H1 (cell line): ENCODE data around the gene FCER2. TPM values are rescaled to one million over a fixed set of nuclear protein-coding genes. Genes with fewer than 3 reads are reported as not detected.

Source experiments
- CHD1 ChIP-seq: IDR thresholded peaks from 2 replicates; pipeline ENCODE4 v1.6.1; 2012; ENCODE audit warnings: low read depth, low read length, improper control_type of control experiment
- KDM1A ChIP-seq: fragments of 200-600, 300-600 bp; sonication (generic); IDR thresholded peaks from 2 replicates; pipeline ENCODE4 v1.7.1; 2016; ENCODE audit warnings: mild to moderate bottlenecking, low read length, borderline replicate concordance
- MAX ChIP-seq: IDR thresholded peaks from 2 replicates; pipeline ENCODE4 v1.6.1; 2012; ENCODE audit warnings: inconsistent platforms
- SAP30 ChIP-seq: fragments of 300-600 bp; sonication (generic); IDR thresholded peaks from 2 replicates; pipeline ENCODE4 v1.7.1; 2012; ENCODE audit warnings: low read length, moderate library complexity, mild to moderate bottlenecking, inconsistent platforms; ENCODE audit not compliant: insufficient read depth, insufficient replicate concordance
- SIN3A ChIP-seq, 2 experiments: IDR thresholded peaks in 1 of 2; conservative IDR thresholded peaks in 1 of 2; 2 replicates each; pipeline ENCODE4 v1.6.1; 2011 to 2012; ENCODE audit warnings: low read length in 2 of 2, improper control_type of control experiment in 1 of 2, low read depth in 1 of 2, mild to moderate bottlenecking in 1 of 2
- SRF ChIP-seq: IDR thresholded peaks from 2 replicates; pipeline ENCODE4 v1.6.1; 2011; ENCODE audit warnings: mild to moderate bottlenecking, low read depth, low read length, moderate library complexity
- TAF1 ChIP-seq: IDR thresholded peaks from 2 replicates; pipeline ENCODE4 v1.6.1; 2011; ENCODE audit warnings: mild to moderate bottlenecking, low read depth, low read length
- polyA plus RNA-seq, 7 experiments: library from polyadenylated mRNA; depleted of rRNA in 3 of 7; stranded (reverse) in 5 of 7; unstranded in 2 of 7; fragments of >200 nt in 5 of 7; fragments of 200-250 nt in 2 of 7; gene quantifications; 1 replicate in 5 of 7; 2 replicates in 1 of 7; 4 replicates in 1 of 7; pipeline versions ENCODE4 v1.2.1 to v1.2.3, GENCODE V29; 2011 to 2013; ENCODE audit warnings: missing spikeins in 2 of 7, mixed read lengths in 2 of 7
- total RNA-seq: library from RNA; stranded (reverse); fragmentation: NEBNext Ultra II Directional; extraction: Animal tissue kit (Norgen Biotek cat#: 25700); gene quantifications from 2 replicates; pipeline ENCODE4 v1.2.1, GENCODE V29; 2021

Gene FCER2
- total and polyA plus RNA-seq, 2 of the 8 experiments (the other 6 are each of a cell fraction or from before 2014, with no cell fraction given): 0.67 TPM; not detected in 1

GRCh38 chr19:7638802-7639465, 63.0 kb downstream of the FCER2 start (continued):
- TF ChIP-seq SAP30: no peak
- no peak for TF ChIP-seq MAX
- TF ChIP-seq SIN3A (conservative IDR thresholded peaks at IDR 0.05 in 1 of 2, IDR thresholded peaks at IDR 0.05 in 1 of 2; ENCODE audit: low read depth in 1 of 2, low read length in 2 of 2): no peak
- TF ChIP-seq CHD1: no peak
- no peak for TF ChIP-seq KDM1A
- TF ChIP-seq TAF1: no peak
- TF ChIP-seq SRF: no peak

Other genes with a start within 250 kb of the FCER2 start
- 1.8 and 2.1 TPM in 2 replicates for gene PEX11G, start 213.1 kb downstream of the FCER2 start, total RNA-seq
- gene PEX11G, start 213.1 kb downstream of the FCER2 start, polyA plus RNA-seq (2011; rRNA removed): 4.3 and 5.3 TPM in 2 replicates
- gene ZNF358, start 186.0 kb downstream of the FCER2 start, total RNA-seq: 40.0 and 44.0 TPM in 2 replicates
- 60.3 and 117 TPM in 2 replicates for gene ZNF358, start 186.0 kb downstream of the FCER2 start, polyA plus RNA-seq (2011; rRNA removed)
- 15.8 and 19.1 TPM in 2 replicates for gene MCOLN1, start 179.5 kb downstream of the FCER2 start, total RNA-seq
- 40.0 and 42.8 TPM in 2 replicates for gene MCOLN1, start 179.5 kb downstream of the FCER2 start, polyA plus RNA-seq (2011; rRNA removed)
- 121 and 123 TPM in 2 replicates for gene PNPLA6, start 166.4 kb downstream of the FCER2 start, total RNA-seq
- gene PNPLA6, start 166.4 kb downstream of the FCER2 start, polyA plus RNA-seq (2011; rRNA removed): 55.1 and 121 TPM in 2 replicates
- gene CAMSAP3, start 106.3 kb downstream of the FCER2 start, total RNA-seq: 30.4 and 32.5 TPM in 2 replicates
- 11.4 and 19.6 TPM in 2 replicates for gene CAMSAP3, start 106.3 kb downstream of the FCER2 start, polyA plus RNA-seq (2011; rRNA removed)
- gene XAB2, start 72.6 kb downstream of the FCER2 start, total RNA-seq: 49.4 and 51.4 TPM in 2 replicates
- gene XAB2, start 72.6 kb downstream of the FCER2 start, polyA plus RNA-seq (2011; rRNA removed): 48.2 and 74.4 TPM in 2 replicates
- 105 and 127 TPM in 2 replicates for gene PET100, start 72.3 kb downstream of the FCER2 start, total RNA-seq
- 36.1 and 80.8 TPM in 2 replicates for gene PET100, start 72.3 kb downstream of the FCER2 start, polyA plus RNA-seq (2011; rRNA removed)
- gene PCP2, start 68.4 kb downstream of the FCER2 start, total RNA-seq: not detected in 2 replicates
- gene PCP2, start 68.4 kb downstream of the FCER2 start, polyA plus RNA-seq (2011; rRNA removed): 0.49 TPM in 1 of 2 replicates, not detected in the other
- gene STXBP2, start 65.0 kb downstream of the FCER2 start, total RNA-seq: 51.5 and 52.9 TPM in 2 replicates
- gene STXBP2, start 65.0 kb downstream of the FCER2 start, polyA plus RNA-seq (2011; rRNA removed): 53.8 and 82.7 TPM in 2 replicates
- gene RETN, start 33.1 kb downstream of the FCER2 start, total RNA-seq: not detected in 2 replicates
- not detected in 2 replicates for gene RETN, start 33.1 kb downstream of the FCER2 start, polyA plus RNA-seq (2011; rRNA removed)
- not detected in 2 replicates for gene MCEMP1, start 25.0 kb downstream of the FCER2 start, total RNA-seq
- gene MCEMP1, start 25.0 kb downstream of the FCER2 start, polyA plus RNA-seq (2011; rRNA removed): 0.13 TPM in 1 of 2 replicates, not detected in the other
- 99.7 and 109 TPM in 2 replicates for gene TRAPPC5, start 21.3 kb downstream of the FCER2 start, total RNA-seq
- gene TRAPPC5, start 21.3 kb downstream of the FCER2 start, polyA plus RNA-seq (2011; rRNA removed): 120 TPM in 2 replicates
- 0.35 and 1.0 TPM in 2 replicates for gene CLEC4G, start 30.0 kb upstream of the FCER2 start, total RNA-seq
- gene CLEC4G, start 30.0 kb upstream of the FCER2 start, polyA plus RNA-seq (2011; rRNA removed): 2.9 and 3.2 TPM in 2 replicates
- gene CD209, start 45.4 kb upstream of the FCER2 start, total RNA-seq: 0.22 TPM in 1 of 2 replicates, not detected in the other
- 0.03 and 0.05 TPM in 2 replicates for gene CD209, start 45.4 kb upstream of the FCER2 start, polyA plus RNA-seq (2011; rRNA removed)
- not detected in 2 replicates for gene CLEC4M, start 61.1 kb upstream of the FCER2 start, total RNA-seq
- not detected in 2 replicates for gene CLEC4M, start 61.1 kb upstream of the FCER2 start, polyA plus RNA-seq (2011; rRNA removed)
- 10.4 and 11.0 TPM in 2 replicates for gene EVI5L, start 128.1 kb upstream of the FCER2 start, total RNA-seq
- 7.2 and 13.1 TPM in 2 replicates for gene EVI5L, start 128.1 kb upstream of the FCER2 start, polyA plus RNA-seq (2011; rRNA removed)
- gene PRR36, start 172.3 kb upstream of the FCER2 start, total RNA-seq: 23.9 and 25.3 TPM in 2 replicates
- 1.6 and 3.4 TPM in 2 replicates for gene PRR36, start 172.3 kb upstream of the FCER2 start, polyA plus RNA-seq (2011; rRNA removed)
- gene LRRC8E, start 186.4 kb upstream of the FCER2 start, total RNA-seq: 2.9 and 3.4 TPM in 2 replicates
- 2.7 and 2.8 TPM in 2 replicates for gene LRRC8E, start 186.4 kb upstream of the FCER2 start, polyA plus RNA-seq (2011; rRNA removed)
- 38.3 and 41.5 TPM in 2 replicates for gene MAP2K7, start 201.7 kb upstream of the FCER2 start, total RNA-seq
- 8.9 and 16.6 TPM in 2 replicates for gene MAP2K7, start 201.7 kb upstream of the FCER2 start, polyA plus RNA-seq (2011; rRNA removed)
- 3.7 and 4.3 TPM in 2 replicates for gene TGFBR3L, start 212.7 kb upstream of the FCER2 start, total RNA-seq
- gene TGFBR3L, start 212.7 kb upstream of the FCER2 start, polyA plus RNA-seq (2011; rRNA removed): 3.1 and 8.9 TPM in 2 replicates
- 20.3 and 22.9 TPM in 2 replicates for gene SNAPC2, start 218.2 kb upstream of the FCER2 start, total RNA-seq
- 18.2 and 29.0 TPM in 2 replicates for gene SNAPC2, start 218.2 kb upstream of the FCER2 start, polyA plus RNA-seq (2011; rRNA removed)
- 58.0 and 64.5 TPM in 2 replicates for gene CTXN1, start 224.0 kb upstream of the FCER2 start, total RNA-seq
- 16.4 and 39.1 TPM in 2 replicates for gene CTXN1, start 224.0 kb upstream of the FCER2 start, polyA plus RNA-seq (2011; rRNA removed)
- 123 and 131 TPM in 2 replicates for gene TIMM44, start 241.5 kb upstream of the FCER2 start, total RNA-seq
- gene TIMM44, start 241.5 kb upstream of the FCER2 start, polyA plus RNA-seq (2011; rRNA removed): 150 and 182 TPM in 2 replicates